AG10803 (cell line): ENCODE data around the gene TM4SF1.

Experiments used
- DNase-seq: peaks from one replicate; pipeline ENCODE4 v3.0.0; 2010; ENCODE audit warnings: low read depth
- H3K4me3 ChIP-seq: 2 replicates; pipeline ENCODE4 v1.5.1; 2011; ENCODE audit warnings: mild to moderate bottlenecking, low read length, control low read depth
- CTCF ChIP-seq: conservative IDR thresholded peaks from 2 replicates; pipeline ENCODE4 v1.5.1; 2011; ENCODE audit warnings: mild to moderate bottlenecking, low read length, control low read depth, inconsistent platforms

The TM4SF1 gene

GRCh38 chr3:149362366-149362765, 15.1 kb downstream of the TM4SF1 start:
- no peak for TF ChIP-seq CTCF
- H3K4me3 ChIP-seq = no peak overlapping the region
- DNase-seq = peak; percentile 36

GRCh38 chr3:149356630-149357029, 20.8 kb downstream of the TM4SF1 start:
- DNase-seq = no peak
- TF ChIP-seq CTCF = no peak
- H3K4me3 ChIP-seq = no peak overlapping the region

GRCh38 chr3:149356044-149356592, 21.3 kb downstream of the TM4SF1 start:
- no peak for DNase-seq
- H3K4me3 ChIP-seq = no peak overlapping the region
- no peak for TF ChIP-seq CTCF

- no peak for DNase-seq
- no peak for TF ChIP-seq CTCF
- H3K4me3 ChIP-seq = no peak overlapping the region
These were observed 23.8 kb downstream of the TM4SF1 start for GRCh38 chr3:149353581-149354184.

- no peak overlapping the region for H3K4me3 ChIP-seq
- peak; percentile 53 for DNase-seq
- peak; percentile 78 for TF ChIP-seq CTCF
These were observed 24.9 kb downstream of the TM4SF1 start for GRCh38 chr3:149352556-149352955.

- 0 out of 2 replicates have a peak, but pooled peaks have one; percentile 7 for TF ChIP-seq CTCF
- no peak overlapping the region for H3K4me3 ChIP-seq
- no peak for DNase-seq
These were observed 33.5 kb downstream of the TM4SF1 start for GRCh38 chr3:149343951-149344350.
